K562 (cell line): Measurements from ENCODE around the gene IL1B. TPM values are rescaled to one million over a fixed set of nuclear protein-coding genes. Genes with fewer than 3 reads are reported as not detected.
A peak's percentile ranks its signal among the peaks of the same experiment; 100 is the strongest.

Experiments used
- TAL1 ChIP-seq: fragments of 450-650 bp; IDR thresholded peaks from 2 replicates; pipeline ENCODE4 v1.6.1; 2016; ENCODE audit warnings: mild to moderate bottlenecking
- ZNF318 ChIP-seq, 2 experiments: fragments of 450-650 bp; IDR thresholded peaks; 2 replicates each; pipeline ENCODE4 v1.6.1; 2016; ENCODE audit warnings: mild to moderate bottlenecking in 2 of 2, borderline replicate concordance in 1 of 2, low read depth in 1 of 2, moderate library complexity in 1 of 2
- polyA plus RNA-seq, 8 experiments: library from polyadenylated mRNA; depleted of rRNA in 4 of 8; stranded (reverse) in 5 of 8; unstranded in 3 of 8; fragments of >200 nt; fragmentation: Nextera tagmentation in 2 of 8; fragmentation: Illumina TruSeq in 1 of 8; extraction: Ambion mirVana in 2 of 8; extraction: Trizol in 1 of 8; gene quantifications; 2 replicates each; pipeline versions ENCODE4 v1.2.1 to v1.2.3, GENCODE V29; 2011 to 2014; ENCODE audit warnings: inconsistent platforms in 1 of 8, missing spikeins in 1 of 8
- total RNA-seq, 7 experiments: library from RNA; depleted of rRNA in 6 of 7; stranded (reverse); fragments of >200 nt in 6 of 7; fragmentation: Illumina TruSeq in 2 of 7; extraction: Trizol in 2 of 7; gene quantifications; 2 replicates each; pipeline versions ENCODE4 v1.2.1 to v1.2.3, GENCODE V29; 2011 to 2021; ENCODE audit warnings: low replicate concordance in 1 of 7

Gene IL1B
- total and polyA plus RNA-seq, 9 of the 15 experiments (the other 6 are each of a cell fraction or from before 2014, with no cell fraction given) = 0.29 TPM; not detected in 8

GRCh38 chr2:112798979-112799975, 37.3 kb downstream of the IL1B start (continued):
- TF ChIP-seq ZNF318 (IDR thresholded peaks at IDR 0.05; ENCODE audit: borderline replicate concordance in 1 of 2, low read depth in 1 of 2) (no peak), TAL1 (peak; percentile 36)
